Activated naive CD4-positive, alpha-beta T cell treated with Interleukin-2 at 50 U/mL for 16 hours (primary cell): ENCODE data around the gene FAM168B.
"Not testable (repeated sequence)": the region's sequence is repeated elsewhere in the genome, so short reads cannot be mapped to it uniquely, and the experiment has no call there.

ENCODE experiments used
- DNase-seq: peaks from one replicate; pipeline ENCODE4 v3.0.0-alpha.2; 2020

Gene FAM168B

DNA sequence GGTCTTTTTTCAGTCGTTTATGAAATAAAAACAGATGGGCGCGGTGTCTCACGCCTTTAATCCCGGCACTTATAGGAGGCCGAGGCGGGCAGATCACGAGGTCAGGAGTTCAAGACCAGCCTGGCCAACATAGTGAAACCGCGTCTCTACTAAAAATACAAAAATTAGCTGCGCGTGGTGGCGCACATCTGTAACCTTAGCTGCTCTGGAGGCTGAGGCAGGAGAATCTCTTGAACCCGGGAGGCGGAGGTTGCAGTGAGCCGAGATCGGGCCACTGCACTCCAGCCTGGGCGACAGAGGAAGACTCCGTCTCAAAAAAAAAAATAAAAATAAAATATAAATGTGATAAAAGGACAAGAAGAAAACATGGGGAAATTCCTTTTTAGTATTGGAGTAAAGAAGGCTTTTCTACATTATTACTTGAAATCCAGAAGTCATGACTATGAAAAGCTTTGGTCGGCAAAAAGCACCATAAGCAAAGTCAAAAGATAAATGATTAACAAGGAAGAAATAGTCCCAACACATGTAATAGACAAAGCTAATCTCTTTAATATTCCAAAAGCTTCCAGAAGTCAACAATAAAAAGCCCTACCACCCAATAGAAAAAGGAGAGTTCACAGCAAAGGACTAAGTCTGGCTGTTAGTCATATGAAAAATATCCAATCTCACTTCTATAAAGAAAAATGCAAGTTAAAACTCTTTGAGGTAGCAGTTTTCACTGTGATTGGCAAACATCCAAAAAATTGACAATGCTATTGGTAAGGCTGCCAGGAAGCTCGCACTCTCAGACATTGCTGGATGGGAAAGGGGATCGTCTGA, 1.4 kb upstream of the FAM168B start:
- DNase-seq = no peak

DNA sequence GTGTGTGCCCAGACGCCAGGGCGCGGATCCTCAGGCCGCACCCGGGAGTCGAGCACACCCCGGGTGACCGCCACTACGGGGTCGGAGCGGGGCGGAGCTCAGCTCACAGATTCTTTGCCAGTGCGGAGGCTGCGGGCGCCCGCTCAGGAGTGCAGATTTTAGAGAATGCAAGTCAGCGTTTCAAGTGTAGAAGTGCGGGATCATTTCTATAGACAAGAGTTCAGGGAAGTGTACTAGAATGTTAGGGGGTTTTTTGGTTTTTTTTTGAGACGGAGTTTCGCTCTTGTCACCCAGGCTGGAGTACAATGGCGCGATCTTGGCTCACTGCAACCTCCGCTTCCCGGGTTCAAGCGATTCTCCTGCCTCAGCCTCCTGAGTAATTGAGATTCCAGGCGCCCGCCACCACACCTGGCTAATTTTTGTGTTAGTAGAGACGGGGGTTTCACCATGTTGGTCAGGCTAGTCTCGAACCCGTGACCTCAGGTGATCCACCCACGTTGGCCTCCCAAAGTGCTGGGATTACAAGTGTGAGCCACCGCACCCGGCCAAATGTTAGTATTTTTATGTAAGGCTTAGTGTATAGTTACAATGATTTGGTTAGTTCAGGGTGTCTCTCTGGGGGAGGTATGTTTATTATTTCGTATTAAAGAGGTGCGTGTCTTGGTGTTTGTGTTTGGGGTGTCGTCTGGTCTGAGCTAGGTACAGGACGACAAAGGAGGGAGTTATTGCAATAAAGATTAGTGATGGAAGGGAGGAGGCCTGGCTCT, 619 bp upstream of the FAM168B start:
- DNase-seq = no peak

DNA sequence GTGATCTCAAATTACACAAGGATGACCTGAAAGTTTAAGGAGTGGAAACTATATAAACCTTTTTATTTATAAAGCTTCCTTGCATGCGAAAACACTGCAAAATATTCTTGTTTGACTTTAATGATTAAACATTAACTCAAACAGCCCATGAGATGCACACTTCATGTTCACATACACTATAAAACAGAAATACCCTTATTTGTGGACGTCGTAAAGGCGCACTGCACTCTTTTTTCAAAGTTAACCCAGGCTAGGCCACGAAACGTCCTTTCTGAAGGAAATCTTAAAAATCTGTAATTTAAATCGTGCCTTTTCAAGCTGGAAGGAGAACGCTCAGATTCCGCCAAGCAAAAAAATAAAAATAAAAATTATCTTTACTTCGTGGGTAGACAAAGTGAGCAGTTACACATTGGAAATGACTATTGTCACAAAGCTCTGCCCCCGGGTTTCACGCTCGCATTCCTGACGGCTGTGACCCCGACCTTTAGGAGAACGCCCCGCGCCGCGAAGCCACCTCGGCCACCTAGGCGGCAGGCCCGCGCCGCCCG, 728 bp downstream of the FAM168B start:
- DNase-seq = no peak

DNA sequence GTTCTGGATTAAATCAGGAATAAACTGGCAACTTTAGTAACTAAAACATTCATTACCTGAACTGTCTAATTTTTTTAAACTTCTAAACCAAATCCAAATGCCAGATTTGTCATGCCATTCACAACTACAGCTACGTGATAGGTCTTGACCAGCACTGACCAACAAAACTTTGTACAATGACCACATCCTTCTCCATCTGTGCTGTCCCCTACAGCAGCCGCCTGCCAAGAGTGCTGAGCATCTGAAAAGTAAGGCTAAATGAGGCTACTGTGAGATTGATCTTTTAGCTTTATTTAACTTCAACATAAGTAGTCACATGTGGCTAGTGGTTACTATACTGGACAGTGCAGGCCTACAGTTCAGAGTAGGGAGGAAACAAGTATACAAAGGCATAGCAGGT, 7.6 kb downstream of the FAM168B start:
- DNase-seq = no peak

DNA sequence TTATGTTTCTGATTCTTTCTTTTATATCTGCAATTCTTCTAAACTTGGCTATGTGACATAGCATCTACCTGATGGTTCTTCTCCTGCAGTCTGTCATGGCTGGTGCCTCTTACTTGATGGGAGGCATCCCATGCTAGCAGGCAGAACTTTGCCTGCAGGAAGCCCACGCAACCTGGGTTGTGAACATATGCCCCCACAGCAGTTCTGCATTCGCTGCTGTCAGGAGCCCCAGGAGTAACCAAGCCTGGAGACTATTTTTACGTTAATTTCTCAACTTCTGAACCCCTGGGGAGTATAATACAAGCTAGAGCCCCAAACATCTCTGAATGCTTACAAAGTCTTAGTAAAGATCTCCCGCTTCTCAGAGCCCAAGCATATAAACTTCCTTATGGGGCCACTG, 12.1 kb downstream of the FAM168B start:
- no peak for DNase-seq

DNA sequence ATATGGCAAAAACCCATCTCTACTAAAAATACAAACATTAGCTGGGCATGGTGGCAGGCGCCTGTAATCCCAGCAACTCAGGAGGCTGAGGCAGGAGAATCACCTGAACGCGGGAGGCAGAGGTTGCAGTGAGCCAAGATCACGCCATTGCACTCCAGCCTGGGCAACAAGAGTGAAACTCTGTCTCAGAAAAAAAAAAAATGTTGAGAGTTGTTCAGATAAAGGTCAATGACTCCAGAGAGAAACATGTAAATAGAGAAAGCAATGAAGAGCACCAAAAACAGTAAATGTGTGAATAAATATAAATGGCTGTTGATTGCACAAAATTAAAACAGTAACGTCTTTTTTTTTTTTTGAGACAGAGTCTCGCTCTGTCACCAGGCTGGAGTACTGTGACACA, 13.3 kb downstream of the FAM168B start:
- DNase-seq = not testable (repeated sequence)

DNA sequence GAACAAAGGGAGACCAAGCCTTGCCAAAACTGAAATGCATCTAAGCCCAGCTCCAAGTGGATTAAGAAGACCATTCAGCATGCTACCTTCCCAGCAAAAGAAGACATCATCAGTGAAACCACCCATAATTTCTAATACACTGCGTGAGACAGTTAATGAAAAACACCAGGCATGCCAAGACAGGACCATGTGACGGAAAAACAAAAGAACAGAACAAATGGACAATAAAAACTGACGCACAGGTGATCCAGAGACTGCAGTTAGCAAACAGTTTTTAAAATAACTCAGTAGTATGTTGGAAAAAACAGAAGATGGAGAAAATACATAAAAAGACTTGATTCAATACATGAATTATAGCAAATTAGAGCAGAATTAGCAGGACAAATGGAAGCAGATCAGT, 15.3 kb downstream of the FAM168B start:
- no peak for DNase-seq

DNA sequence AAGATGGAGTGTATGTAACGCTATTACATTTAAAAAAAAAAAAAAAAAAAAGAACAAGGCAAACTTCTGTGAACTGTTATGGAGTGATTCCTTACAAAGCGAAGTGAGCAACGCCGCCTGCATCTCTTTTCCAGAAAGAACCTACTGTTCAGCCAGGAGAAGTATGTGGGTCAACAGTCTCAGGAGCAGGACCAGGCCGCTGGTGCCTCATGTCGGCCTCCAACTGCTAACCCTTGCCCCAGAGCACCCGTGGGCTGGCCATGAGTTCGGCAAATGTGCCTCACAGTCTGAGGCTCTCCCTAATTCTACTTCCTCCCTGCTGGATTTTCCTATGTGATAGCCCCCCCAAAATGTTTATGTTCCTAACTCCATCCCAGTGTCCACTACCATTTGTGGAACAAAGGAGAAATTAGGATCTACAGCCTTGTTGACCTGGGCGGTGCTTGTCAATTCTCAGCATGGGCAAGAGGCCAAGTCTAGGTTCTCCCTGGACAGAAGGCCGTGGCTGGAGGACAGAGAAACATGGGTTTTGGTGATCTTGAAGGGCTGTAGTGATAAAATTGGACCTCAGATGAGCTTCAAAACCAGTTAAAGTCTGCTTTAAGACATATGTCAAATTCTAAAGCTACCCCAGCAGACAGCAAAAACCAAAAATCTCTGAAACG, 15.9 kb downstream of the FAM168B start:
- DNase-seq = no peak

DNA sequence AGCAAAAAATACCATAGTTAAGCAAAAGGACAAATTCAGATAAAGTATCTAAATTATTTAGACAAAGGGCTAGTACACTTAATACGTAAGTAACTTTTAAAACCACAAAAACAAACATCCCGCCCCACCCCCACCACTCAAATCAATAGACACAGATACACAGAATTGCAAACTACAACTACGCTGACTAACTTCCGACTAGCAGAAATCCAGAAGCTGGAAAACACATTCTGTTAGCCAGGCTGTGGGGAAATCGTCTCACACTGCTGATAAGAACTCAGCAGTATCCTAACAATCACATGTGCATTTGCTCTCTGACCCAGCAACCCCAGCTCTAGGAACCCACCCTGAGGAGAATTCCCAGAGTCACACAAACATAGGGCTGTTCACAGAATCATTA, 16.6 kb downstream of the FAM168B start:
- no peak for DNase-seq

DNA sequence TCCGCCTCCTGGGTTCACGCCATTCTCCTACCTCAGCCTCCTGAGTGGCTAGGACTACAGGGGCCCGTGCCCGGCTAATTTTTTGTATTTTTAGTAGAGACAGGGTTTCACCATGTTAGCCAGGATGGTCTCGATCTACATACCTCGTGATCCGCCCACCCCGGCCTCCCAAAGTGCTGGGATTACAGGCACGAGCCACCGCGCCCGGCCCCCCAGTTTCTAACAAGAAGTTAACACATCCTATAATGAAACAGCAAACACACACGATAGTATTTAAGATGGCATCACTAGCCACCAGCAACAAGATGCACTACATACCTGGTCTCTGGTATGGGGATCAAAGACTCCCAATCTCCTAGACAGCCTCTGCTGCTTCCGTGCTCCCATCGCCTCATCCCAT, 17.7 kb downstream of the FAM168B start:
- DNase-seq = not testable (repeated sequence)

DNA sequence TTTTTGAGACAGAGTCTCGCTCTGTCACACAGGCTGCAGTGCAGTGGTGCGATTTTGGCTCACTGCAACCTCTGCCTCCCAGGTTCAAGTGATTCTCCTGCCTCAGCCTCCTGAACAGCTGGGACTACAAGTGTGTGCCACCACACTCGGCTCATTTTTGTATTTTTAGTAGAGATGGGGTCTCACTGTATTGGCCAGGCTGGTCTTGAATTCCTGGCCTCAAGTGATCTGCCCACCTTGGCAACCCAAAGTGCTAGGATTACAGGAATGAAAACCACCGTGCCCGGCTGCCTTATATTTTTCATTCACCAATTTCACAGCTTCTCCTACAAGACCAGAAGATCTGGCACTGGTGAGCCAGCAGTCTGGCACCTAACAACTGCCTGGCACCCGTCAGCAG, 25.1 kb downstream of the FAM168B start:
- DNase-seq = not testable (repeated sequence)

DNA sequence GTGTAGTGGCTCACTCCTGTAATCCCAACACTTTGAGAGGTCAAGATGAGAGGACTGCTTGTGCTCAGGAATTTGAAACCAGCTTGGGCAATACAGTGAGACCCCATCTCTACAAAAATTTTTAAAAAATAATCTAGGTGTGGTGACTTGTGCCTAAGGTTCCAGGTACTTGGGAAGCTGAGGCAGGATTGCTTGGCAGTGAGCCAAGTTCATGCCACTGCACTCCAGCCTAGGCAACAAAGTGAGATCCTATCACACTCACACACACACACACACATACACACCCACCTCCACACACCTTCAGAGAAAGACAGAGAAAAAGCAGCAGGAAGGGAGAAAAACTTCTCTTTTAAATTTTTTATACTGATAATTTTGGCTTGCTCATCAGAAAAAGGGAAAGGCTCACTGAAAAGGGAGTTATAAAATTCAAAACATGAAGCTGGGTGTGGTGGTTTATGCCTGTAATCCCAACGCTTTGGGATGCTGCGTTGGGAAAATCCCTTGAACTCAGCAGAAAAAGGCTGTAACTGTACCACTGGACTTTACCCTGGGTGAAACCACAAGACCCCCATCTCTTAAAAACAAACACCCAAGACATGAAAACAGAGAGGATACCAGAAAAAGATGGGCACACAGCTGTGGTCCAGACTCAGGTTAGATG, 25.7 kb downstream of the FAM168B start:
- no peak for DNase-seq

DNA sequence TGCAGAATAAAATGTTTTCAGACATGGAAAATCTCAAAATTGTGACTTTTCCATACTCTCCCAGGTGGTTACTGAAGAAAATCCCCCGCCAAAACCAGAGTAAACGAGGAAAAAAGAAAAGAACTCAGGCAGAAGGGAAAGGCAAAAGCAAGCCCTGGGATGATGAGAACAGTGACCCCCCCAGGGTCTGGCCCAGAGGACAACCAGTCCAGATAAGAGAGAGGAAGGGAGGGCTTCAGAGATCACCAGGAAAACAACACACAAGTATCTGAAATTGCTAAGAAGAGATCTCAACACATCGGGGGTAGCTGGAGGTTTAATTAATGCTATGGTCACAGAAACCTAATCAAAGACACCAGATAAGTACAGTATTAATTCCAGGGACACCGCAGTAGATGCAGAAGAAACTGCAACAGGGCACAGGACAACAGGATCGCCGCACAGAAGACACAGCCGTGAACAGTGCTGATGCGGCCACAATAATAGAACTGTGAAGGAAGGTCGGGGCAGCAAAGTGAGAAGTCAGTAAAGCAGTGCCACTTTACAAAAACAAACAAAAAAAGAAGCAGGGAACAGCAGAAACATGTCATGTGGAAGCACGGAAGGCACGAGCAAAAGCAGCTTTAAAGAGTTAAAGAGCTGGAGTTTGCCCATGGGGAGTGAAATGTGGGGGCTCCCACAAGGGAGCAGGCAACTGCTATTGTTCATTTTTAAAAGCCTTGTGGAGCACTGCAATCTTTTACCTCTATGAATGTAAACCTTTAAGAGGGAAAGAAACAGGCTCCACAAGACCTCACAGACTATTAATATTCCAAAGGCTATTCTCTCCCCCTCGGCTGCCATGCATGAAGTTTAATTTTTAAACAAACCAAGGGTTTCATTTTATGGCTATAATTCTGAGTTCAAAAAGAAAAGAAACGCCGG, 28.4 kb downstream of the FAM168B start:
- no peak for DNase-seq

DNA sequence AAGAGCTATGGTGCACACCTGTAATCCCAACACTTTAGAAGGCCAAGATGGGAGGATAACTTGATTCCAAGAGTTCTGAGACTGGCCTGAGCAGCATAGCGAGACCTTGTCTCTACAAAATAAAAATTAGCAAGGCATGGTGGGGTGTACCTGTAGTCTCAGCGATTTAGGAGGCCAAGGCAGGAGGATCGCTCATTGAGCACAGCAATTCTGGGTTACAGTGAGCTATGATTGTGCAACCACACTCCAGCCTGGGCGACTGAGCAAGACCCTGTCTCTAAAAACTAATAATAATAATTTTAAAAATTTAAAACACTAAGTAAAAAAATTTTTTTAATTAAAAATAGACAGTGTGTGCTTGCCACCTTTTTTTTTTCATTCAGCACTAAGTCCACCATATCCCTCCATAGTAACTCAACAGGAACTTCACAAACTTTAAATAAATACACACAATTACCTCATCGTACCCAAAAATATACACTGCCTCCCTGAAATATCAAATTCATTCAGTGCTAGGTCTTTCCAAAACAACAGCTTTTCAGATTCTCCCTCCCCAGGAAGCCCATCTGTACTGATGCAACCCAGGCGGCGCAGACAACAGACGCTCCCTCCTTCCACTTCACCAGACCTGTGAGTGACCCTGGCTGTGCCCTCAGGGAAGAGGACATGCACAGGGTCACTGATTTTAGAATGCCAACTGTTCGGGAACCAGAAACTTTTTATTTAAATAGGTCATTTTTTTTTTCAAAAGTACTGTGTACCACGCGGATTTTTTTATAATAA, 29.6 kb downstream of the FAM168B start:
- no peak for DNase-seq

DNA sequence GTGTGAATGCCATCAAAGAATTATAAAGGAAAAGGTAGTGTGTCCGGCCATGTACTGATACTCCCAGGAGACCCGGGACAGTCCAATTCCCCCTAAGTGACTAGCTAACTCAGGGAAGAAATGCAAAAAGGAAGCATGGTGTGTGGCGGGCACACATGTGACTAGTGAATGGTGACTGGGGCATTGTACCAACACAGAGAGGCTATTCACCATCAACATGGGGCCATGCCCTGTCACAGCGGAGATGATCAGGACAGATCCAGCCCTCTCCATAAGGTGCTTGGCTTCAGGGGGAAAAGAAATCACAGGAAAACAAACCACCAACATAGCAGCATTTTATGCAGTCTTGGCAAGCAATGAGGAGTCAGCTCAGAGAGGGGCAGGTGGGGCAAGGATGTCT, 34.3 kb downstream of the FAM168B start:
- DNase-seq = no peak

DNA sequence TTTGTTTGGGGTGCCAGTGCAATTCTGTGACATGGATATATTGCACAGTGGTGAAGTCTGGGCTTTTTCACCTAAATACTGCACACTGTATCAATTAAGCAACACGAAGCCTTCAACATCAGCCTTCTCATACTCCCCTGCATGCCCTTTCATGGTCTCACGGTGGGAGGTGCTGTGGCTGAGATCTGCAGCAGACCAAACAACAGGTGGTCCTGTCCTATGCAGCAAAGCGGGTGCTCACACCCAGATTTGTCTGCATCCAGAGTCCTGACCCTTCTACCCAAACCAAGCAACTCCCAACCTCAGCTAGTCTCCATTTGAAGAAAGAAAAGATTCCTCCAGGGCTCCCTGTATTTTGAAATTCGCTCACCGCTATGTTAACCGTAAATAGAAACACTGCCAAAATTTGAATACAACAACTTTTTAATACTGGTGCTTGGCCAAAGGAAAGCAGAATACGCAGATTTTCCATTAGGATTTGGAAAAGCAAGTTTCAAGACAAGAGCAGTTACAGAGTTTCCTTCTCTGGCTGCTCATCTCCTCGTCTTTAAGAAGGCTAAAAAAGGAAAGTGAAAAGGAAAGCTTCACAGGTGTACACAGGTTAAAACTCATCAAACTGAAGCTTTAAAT, 34.9 kb downstream of the FAM168B start:
- DNase-seq = no peak

DNA sequence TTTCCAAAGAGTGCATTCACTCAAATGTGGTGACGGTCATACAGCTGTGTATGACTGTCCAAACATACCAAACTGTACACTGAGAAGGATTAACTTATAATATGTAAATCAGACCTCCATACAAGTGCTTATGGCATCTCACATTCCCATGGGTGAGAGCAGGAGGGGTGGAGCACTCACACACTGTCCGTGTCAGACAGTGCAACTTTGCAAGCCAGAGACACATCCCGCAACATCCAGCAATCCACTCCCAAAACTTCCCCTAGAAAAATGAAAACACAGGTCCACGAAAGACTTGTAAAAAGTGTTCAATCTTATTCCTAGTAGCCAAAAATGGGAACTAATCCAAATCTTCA, 36.4 kb downstream of the FAM168B start:
- DNase-seq = no peak

DNA sequence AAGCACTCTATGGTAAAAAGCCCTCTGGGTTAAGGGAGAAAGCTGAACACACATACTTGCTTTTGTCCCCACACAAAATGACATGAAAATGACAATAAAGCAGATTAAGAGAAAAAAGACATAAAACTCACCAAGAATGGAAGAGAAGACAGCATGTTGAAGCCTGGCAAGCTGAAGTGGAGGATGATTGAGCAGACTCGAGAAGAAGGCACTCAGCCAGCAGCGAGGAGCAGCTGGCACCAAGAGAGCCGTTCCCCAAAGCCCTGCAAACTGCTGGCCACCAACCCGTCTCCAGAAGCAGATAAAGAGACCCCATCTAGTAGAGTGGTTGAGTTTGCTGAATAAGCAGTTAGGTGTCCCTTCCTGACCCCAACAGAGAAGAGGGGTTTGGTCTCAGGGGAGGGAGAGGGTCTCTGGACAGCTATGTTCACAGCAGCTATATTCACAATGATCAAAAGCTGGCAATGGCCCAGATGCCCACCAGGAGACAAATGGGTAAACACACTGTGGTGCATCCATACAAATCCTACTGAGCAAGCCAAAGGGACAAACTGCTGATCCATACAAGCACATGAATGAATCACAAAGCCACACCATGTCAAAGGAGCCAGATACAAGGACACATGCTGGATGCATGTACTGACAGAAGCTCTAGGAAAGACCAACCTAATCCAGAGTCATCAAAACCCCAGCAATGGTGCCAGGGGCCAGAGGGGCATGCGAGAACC, 36.9 kb downstream of the FAM168B start:
- no peak for DNase-seq

DNA sequence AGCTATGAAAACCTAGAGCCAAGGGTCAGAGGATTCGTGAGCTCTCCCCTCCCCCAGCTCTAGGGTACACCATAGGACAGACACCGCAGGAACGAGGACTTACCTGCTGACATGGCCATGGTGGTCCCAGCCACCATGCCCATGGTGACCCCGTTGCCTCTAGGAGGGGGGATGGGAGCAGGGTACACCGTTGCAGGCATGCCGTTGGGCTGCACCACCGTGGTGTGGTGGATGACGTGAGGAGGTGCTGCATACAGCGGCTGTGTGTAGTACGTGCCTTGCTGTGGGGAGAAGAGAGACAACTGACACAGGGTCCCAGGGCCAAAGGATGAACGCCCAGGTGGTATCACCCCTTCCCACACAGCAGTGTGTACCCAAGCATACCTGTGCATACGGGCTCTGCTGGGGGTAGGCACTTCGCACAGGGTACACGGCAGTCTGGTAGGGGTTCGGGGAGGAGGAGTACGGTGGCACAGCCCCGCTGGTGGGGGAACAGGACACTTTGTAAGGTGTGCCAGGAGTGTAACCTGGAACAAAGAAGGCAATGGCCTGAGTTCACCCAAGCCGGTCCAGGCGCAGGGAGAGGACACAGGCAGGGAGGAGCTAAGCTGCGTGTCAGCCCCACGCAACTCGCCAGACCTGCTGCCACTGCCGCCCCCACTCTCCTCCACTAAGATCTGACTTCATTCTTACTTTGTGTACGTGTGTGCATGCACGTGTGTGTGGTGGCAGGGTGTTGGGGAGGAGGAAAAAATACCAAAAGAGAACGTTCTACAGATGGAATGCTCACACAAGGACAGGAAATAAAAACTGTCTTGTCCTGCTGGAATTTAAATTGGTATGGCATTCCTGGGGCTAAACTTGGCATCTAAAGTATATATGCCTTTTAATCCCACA, 37.8 kb downstream of the FAM168B start:
- DNase-seq = no peak
